SK-N-SH (cell line): ENCODE measurements around the gene FAM107B. TPM values are rescaled to one million over a fixed set of nuclear protein-coding genes. Genes with fewer than 3 reads are reported as not detected.
"Not testable (repeated sequence)": the region's sequence is repeated elsewhere in the genome, so short reads cannot be mapped to it uniquely, and the experiment has no call there.

Source experiments
- CTCF ChIA-PET: fragments of 300-600, 350-600 bp; formaldehyde crosslinking; extraction: SDS; loops from one replicate; lab custom pipeline; 2021; lab: Yijun Ruan, JAX
- POLR2A ChIA-PET: fragments of 350-600 bp; sonication (Branson Sonifier 250); formaldehyde crosslinking; extraction: SDS; loops from one replicate; lab custom pipeline; 2020; ENCODE audit warnings: antibody characterized with exemption, inconsistent platforms; lab: Yijun Ruan, JAX
- DNase-seq: peaks from one replicate; pipeline ENCODE4 v3.0.0; 2012
- H2AFZ ChIP-seq: fragments of 200-600 bp; sonication (generic); 2 replicates; pipeline ENCODE4 v1.8.1; 2016; ENCODE audit warnings: antibody characterized with exemption, mild to moderate bottlenecking, low read depth
- H3F3A ChIP-seq: fragments of 200-600 bp; sonication (generic); replicated peaks from 2 replicates; pipeline ENCODE3; 2016; ENCODE audit warnings: antibody characterized with exemption, mild to moderate bottlenecking; ENCODE audit not compliant: insufficient read depth
- H3K27ac ChIP-seq, 2 experiments: fragments of 200-500 bp in 1 of 2; fragments of 200-600 bp in 1 of 2; sonication (Bioruptor generic) in 1 of 2; sonication (generic), shearing (Covaris generic) in 1 of 2; 2 replicates each; pipeline versions ENCODE4 v1.5.1 to v1.6.1; 2014 to 2016; ENCODE audit warnings: low read depth in 2 of 2, inconsistent platforms in 1 of 2, low read length in 1 of 2, mild to moderate bottlenecking in 1 of 2, mixed read lengths in 1 of 2
- H3K27me3 ChIP-seq: fragments of 200-600 bp; sonication (generic), shearing (Covaris generic); 2 replicates; pipeline ENCODE4 v1.6.1; 2016; ENCODE audit warnings: mixed run types; ENCODE audit not compliant: insufficient read depth
- H3K36me3 ChIP-seq, 2 experiments: fragments of 200-500 bp in 1 of 2; fragments of 200-600 bp in 1 of 2; sonication (Bioruptor generic) in 1 of 2; sonication (generic) in 1 of 2; replicated peaks in 1 of 2; 2 replicates each; pipeline versions ENCODE3 to v1.5.1; 2014 to 2016; ENCODE audit warnings: low read length in 1 of 2, mild to moderate bottlenecking in 1 of 2; ENCODE audit not compliant: insufficient read depth in 2 of 2, control insufficient read depth in 1 of 2
- H3K4me1 ChIP-seq, 2 experiments: fragments of 200-500 bp in 1 of 2; fragments of 200-600 bp in 1 of 2; sonication (Bioruptor generic) in 1 of 2; sonication (generic), shearing (Covaris generic) in 1 of 2; 2 replicates each; pipeline versions ENCODE4 v1.5.1 to v1.6.1; 2014 to 2016; ENCODE audit warnings: low read depth in 1 of 2, low read length in 1 of 2, mixed run types in 1 of 2; ENCODE audit not compliant: insufficient read depth in 2 of 2, control insufficient read depth in 1 of 2
- H3K4me2 ChIP-seq: fragments of 200-600 bp; sonication (generic), shearing (Covaris generic); 2 replicates; pipeline ENCODE4 v1.6.1; 2017; ENCODE audit warnings: mixed run types
- H3K4me3 ChIP-seq, 2 experiments: fragments of 200-500 bp in 1 of 2; fragments of 200-600 bp in 1 of 2; sonication (Bioruptor generic) in 1 of 2; sonication (generic), shearing (Covaris generic) in 1 of 2; 2 replicates each; pipeline versions ENCODE4 v1.5.1 to v1.8.1; 2014 to 2016; ENCODE audit warnings: low read depth in 2 of 2, inconsistent platforms in 1 of 2, low read length in 1 of 2, mild to moderate bottlenecking in 1 of 2, mixed read lengths in 1 of 2, moderate library complexity in 1 of 2
- H3K79me2 ChIP-seq: fragments of 200-600 bp; sonication (generic); 2 replicates; pipeline ENCODE4 v1.8.1; 2017; ENCODE audit warnings: mild to moderate bottlenecking; ENCODE audit not compliant: insufficient read depth
- H3K9ac ChIP-seq: fragments of 200-600 bp; sonication (generic); 2 replicates; pipeline ENCODE4 v1.6.1; 2017; ENCODE audit warnings: mixed run types
- H3K9me2 ChIP-seq: fragments of 200-600 bp; sonication (generic); 2 replicates; pipeline ENCODE4 v1.6.1; 2017; ENCODE audit warnings: mixed run types
- H3K9me3 ChIP-seq: fragments of 200-600 bp; sonication (generic); 2 replicates; pipeline ENCODE4 v1.6.1; 2017; ENCODE audit warnings: mixed run types, mild to moderate bottlenecking, moderate library complexity
- H4K20me1 ChIP-seq: fragments of 200-600 bp; sonication (generic); 2 replicates; pipeline ENCODE4 v1.6.1; 2017; ENCODE audit warnings: mild to moderate bottlenecking, mixed run types; ENCODE audit not compliant: insufficient read depth
- CHD2 ChIP-seq: fragments of 150-350 bp; IDR thresholded peaks from 2 replicates; pipeline ENCODE4 v1.6.1; 2018; ENCODE audit warnings: low read length; ENCODE audit not compliant: partially characterized antibody
- ELF1 ChIP-seq: IDR thresholded peaks from 2 replicates; pipeline ENCODE4 v1.4.0; 2012
- EP300 ChIP-seq, 2 experiments: IDR thresholded peaks; 2 replicates each; pipeline versions ENCODE4 v1.4.0 to v1.6.1; 2012; ENCODE audit warnings: borderline replicate concordance in 1 of 2, low read depth in 1 of 2, low read length in 1 of 2
- JUND ChIP-seq: IDR thresholded peaks from 2 replicates; pipeline ENCODE4 v1.4.0; 2012
- MEF2A ChIP-seq: IDR thresholded peaks from 2 replicates; pipeline ENCODE4 v1.4.0; 2012; ENCODE audit warnings: low read depth, borderline replicate concordance
- MXI1 ChIP-seq: IDR thresholded peaks from 2 replicates; pipeline ENCODE4 v1.6.1; 2012; ENCODE audit warnings: mild to moderate bottlenecking, low read depth, low read length, improper control_type of control experiment
- POLR2AphosphoS5 ChIP-seq: IDR thresholded peaks from 2 replicates; pipeline ENCODE4 v1.6.1; 2012; ENCODE audit warnings: low read depth, low read length
- TAF1 ChIP-seq: IDR thresholded peaks from 2 replicates; pipeline ENCODE4 v1.6.1; 2012; ENCODE audit warnings: low read depth, mild to moderate bottlenecking, low read length, moderate library complexity, borderline replicate concordance
- TCF12 ChIP-seq: IDR thresholded peaks from 2 replicates; pipeline ENCODE4 v1.4.0; 2012
- WGBS: methylation state at CpG from one replicate; pipeline ENCODE4 v1.1.6; 2017; ENCODE audit warnings: low lambda C conversion rate; 5-methylcytosine and 5-hydroxymethylcytosine counted together
- polyA plus RNA-seq, 3 experiments: library from polyadenylated mRNA; depleted of rRNA; stranded (reverse); fragments of >200 nt; gene quantifications; 2 replicates each; pipeline ENCODE4 v1.2.3, GENCODE V29; 2012
- TF ChIP-seq, protein P1 (sequence below): IDR thresholded peaks from 2 replicates; pipeline ENCODE4 v1.4.0; 2012; ENCODE audit warnings: low read depth, borderline replicate concordance
- TF ChIP-seq, protein P2 (sequence below): IDR thresholded peaks from 2 replicates; pipeline ENCODE4 v1.6.1; 2012; ENCODE audit warnings: mild to moderate bottlenecking, low read depth, low read length, moderate library complexity

FAM107B gene
- polyA plus RNA-seq, 1 of the 3 experiments (the other 2 are of a cell fraction), result 1.0 TPM

DNA sequence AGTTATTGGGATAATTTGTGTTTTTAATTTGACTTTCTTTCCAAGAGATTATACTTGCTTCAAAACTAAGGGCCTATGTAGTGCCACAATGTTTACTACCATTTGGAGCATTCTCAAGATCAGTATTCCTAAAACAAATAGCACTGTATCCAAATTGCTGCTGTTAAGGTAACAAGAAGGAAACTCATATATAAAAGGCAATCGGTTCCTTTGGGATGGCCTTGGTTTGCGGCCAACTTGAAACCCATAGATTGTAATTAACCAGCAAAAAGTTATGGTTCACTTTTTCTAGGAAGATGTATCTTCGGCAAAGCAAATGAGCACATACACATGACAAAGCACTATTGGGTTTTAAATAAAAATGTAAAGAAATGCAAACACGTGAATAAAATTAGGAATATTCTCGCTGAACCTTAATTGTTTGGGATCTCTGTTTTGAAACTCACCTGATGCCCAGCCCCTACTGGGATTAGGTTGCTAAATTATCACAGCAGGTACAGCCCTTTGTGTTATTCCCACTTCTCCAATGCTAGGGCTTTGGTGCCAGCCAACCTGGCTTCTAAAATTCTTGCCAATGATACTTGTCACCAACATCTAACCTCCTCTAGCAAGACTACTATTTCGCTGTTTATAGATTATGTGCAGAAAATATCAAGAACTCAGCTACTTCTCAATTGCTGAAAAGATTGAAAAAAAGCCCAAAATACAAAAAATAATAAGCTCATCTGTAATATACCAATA, 47.1 kb upstream of the FAM107B start (continued):
- TF ChIP-seq POLR2AphosphoS5, result no peak
- TF ChIP-seq TAF1, result no peak
- no peak for TF ChIP-seq JUND
- TF ChIP-seq, protein P1, sequence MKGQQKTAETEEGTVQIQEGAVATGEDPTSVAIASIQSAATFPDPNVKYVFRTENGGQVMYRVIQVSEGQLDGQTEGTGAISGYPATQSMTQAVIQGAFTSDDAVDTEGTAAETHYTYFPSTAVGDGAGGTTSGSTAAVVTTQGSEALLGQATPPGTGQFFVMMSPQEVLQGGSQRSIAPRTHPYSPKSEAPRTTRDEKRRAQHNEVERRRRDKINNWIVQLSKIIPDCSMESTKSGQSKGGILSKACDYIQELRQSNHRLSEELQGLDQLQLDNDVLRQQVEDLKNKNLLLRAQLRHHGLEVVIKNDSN, result no peak
- no peak for TF ChIP-seq CHD2
- no peak for TF ChIP-seq EP300 (IDR thresholded peaks at IDR 0.05; ENCODE audit: borderline replicate concordance in 1 of 2, low read depth in 1 of 2, low read length in 1 of 2)

DNA sequence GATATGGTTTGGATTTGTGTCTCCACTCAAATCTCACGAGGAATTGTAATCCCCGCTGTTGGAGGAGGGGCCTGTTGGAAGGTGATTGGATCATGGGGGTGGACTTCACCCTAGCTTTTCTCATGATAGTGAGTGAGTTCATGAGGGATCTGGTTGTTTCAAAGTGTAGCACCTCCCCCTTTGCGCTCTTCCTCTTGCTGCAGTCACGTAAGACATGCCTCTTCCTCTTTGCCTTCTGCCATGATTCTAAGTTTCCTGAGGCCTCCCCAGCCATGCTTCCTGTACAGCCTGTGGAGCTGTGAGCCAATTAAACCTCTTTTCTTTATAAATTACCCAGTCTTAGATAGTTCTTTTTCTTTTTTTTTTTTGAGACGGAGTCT, 46.1 kb upstream of the FAM107B start:
- no peak overlapping the region for H2AFZ ChIP-seq
- H3K79me2 ChIP-seq, result no peaks in the 10 kb centered on the region
- no peaks in the 10 kb centered on the region; the same call in 1 of the 2 replicates for H3K27me3 ChIP-seq
- no peak overlapping the region for H3K9ac ChIP-seq
- POLR2A ChIA-PET, result no interaction called here
- CTCF ChIA-PET, result interaction anchor here (4.5 kb wide), 1 partner anchor 285 kb away, joined by 54 read pairs; no protein-coding TSS in a partner anchor
- DNase-seq, result no peak
- H3K9me2 ChIP-seq, result no peaks in the 10 kb centered on the region
- H3K9me3 ChIP-seq, result no peaks in the 10 kb centered on the region
- H3K4me1 ChIP-seq, result peaks cover 0 to 5% of the 10 kb centered on the region in 2 experiments; a peak in 1 of 4 replicates
- H3K27ac ChIP-seq, result no peak overlapping the region
- H3K4me3 ChIP-seq, result no peak overlapping the region
- no peaks in the 10 kb centered on the region for H4K20me1 ChIP-seq
- no peaks in the 10 kb centered on the region for H3K36me3 ChIP-seq
- no peak for TF ChIP-seq EP300 (IDR thresholded peaks at IDR 0.05; ENCODE audit: borderline replicate concordance in 1 of 2, low read depth in 1 of 2, low read length in 1 of 2)
- TF ChIP-seq, all 33 proteins: peak for 0
- WGBS, result 94% methylated on average over 5 of the region's 5 CpGs
- Histone ChIP-seq H3F3A (no peaks in the 10 kb centered on the region), H3K4me2 (no peak overlapping the region)

DNA sequence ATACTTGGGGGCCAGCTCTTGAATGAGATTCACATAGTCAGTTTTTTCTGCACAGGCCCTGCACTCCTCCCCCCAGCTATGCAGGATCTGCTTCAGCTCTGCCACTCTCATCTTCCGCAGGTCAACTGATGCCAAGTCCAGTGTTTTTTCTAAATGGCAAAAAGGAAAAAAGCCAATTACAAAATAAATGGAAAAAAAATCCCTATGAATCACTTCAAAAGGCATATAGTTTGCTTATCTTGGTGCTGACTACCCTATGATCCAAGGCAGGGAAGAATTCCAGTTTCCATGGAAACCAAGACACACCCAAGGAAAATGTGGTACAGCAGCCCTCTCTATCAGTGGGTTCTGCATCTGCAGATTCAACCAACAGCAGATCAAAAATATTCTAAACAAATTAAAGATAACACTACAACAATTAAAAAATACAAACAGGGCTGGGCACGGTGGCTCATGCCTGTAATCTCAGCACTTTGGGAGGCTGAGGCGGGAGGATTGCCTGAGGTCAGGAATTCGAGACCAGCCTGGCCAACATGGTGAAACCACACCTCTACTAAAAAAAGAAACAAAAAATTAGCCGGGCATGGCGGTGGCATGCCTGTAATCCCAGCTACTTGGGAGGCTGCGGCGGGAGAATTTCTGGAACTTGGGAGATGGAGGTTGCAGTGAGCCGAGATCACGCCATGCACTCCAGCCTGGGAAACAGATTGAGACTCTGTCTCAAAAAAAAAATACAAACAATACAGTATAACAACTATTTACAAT, 45.5 kb upstream of the FAM107B start:
- Histone ChIP-seq H3K27ac (no peak overlapping the region), H3K27me3 (no peaks in the 10 kb centered on the region), H3K4me2 (no peak overlapping the region), H3K9me3 (no peaks in the 10 kb centered on the region), H3K9ac (no peak overlapping the region), H3K4me3 (no peak overlapping the region), H3F3A (no peaks in the 10 kb centered on the region), H3K79me2 (no peaks in the 10 kb centered on the region), H2AFZ (no peak overlapping the region), H3K4me1 (peaks cover 0 to 5% of the 10 kb centered on the region in 2 experiments; a peak in 1 of 4 replicates), H3K36me3 (no peaks in the 10 kb centered on the region), H3K9me2 (no peaks in the 10 kb centered on the region), H4K20me1 (no peaks in the 10 kb centered on the region)
- 76% methylated on average over 10 of the region's 10 CpGs for WGBS
- no peak for DNase-seq
- ChIA-PET POLR2A (no interaction called here), CTCF (interaction anchor here (0.8 to 2.8 kb wide), 4 partner anchors 280 to 321 kb away, joined by 3 to 20 read pairs (median 4); no protein-coding TSS in a partner anchor)
- TF ChIP-seq, protein P2, sequence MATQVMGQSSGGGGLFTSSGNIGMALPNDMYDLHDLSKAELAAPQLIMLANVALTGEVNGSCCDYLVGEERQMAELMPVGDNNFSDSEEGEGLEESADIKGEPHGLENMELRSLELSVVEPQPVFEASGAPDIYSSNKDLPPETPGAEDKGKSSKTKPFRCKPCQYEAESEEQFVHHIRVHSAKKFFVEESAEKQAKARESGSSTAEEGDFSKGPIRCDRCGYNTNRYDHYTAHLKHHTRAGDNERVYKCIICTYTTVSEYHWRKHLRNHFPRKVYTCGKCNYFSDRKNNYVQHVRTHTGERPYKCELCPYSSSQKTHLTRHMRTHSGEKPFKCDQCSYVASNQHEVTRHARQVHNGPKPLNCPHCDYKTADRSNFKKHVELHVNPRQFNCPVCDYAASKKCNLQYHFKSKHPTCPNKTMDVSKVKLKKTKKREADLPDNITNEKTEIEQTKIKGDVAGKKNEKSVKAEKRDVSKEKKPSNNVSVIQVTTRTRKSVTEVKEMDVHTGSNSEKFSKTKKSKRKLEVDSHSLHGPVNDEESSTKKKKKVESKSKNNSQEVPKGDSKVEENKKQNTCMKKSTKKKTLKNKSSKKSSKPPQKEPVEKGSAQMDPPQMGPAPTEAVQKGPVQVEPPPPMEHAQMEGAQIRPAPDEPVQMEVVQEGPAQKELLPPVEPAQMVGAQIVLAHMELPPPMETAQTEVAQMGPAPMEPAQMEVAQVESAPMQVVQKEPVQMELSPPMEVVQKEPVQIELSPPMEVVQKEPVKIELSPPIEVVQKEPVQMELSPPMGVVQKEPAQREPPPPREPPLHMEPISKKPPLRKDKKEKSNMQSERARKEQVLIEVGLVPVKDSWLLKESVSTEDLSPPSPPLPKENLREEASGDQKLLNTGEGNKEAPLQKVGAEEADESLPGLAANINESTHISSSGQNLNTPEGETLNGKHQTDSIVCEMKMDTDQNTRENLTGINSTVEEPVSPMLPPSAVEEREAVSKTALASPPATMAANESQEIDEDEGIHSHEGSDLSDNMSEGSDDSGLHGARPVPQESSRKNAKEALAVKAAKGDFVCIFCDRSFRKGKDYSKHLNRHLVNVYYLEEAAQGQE, result no peak
- TF ChIP-seq TCF12, result no peak
- TF ChIP-seq, protein P1, result no peak
- no peak for TF ChIP-seq MEF2A
- TF ChIP-seq ELF1, result no peak
- TF ChIP-seq MXI1, result no peak
- no peak for TF ChIP-seq TAF1

DNA sequence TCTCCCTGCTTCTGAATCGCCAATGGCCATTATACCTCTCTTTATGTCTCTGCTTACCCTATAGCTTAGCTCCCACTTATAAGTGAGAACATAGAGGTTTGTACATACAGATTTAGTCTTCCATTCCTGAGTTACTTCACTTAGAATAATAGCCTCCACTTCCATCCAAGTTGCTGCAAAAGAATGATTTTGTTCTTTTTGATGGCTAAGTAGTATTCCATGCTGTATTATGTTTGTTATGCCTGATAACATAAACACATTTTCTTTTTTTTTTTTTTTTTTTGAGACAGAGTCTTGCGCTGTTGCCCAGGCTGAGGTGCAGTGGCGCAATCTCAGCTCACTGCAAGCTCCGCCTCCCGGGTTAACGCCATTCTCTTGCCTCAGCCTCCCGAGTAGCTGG, 42.0 kb upstream of the FAM107B start:
- H3K9me3 ChIP-seq, POLR2A ChIA-PET, H3K9me2 ChIP-seq, DNase-seq, H3K4me1 ChIP-seq, H3K27me3 ChIP-seq, H3K79me2 ChIP-seq, H4K20me1 ChIP-seq, H3K9ac ChIP-seq, H3F3A ChIP-seq, H3K4me3 ChIP-seq, H3K27ac ChIP-seq, H3K36me3 ChIP-seq, H2AFZ ChIP-seq, H3K4me2 ChIP-seq: not testable (repeated sequence)
- 91% methylated on average over 7 of the region's 7 CpGs for WGBS
- CTCF ChIA-PET, result interaction anchor here (1.6 kb wide), 1 partner anchor 18 kb away, joined by 3 read pairs; no protein-coding TSS in a partner anchor
